Large intestine (tissue), 3 donors: Measurements from ENCODE around the gene ACSF3. TPM values are rescaled to one million over a fixed set of nuclear protein-coding genes. Genes with fewer than 3 reads are reported as not detected.

Source experiments
- DNase-seq, 2 donors: peaks; one replicate each; pipeline versions ENCODE4 v3.0.0 to v3.0.0-alpha.2; 2013
- H3K27ac ChIP-seq: one replicate; pipeline ENCODE4 v1.5.1; 2013; ENCODE audit warnings: low read length
- H3K27me3 ChIP-seq: 2 replicates; pipeline ENCODE4 v1.6.1; 2013; ENCODE audit warnings: low read length; ENCODE audit not compliant: control insufficient read depth, insufficient read depth
- H3K36me3 ChIP-seq: 2 replicates; pipeline ENCODE4 v1.6.1; 2013; ENCODE audit warnings: low read length; ENCODE audit not compliant: control insufficient read depth, insufficient read depth
- H3K4me1 ChIP-seq: one replicate; pipeline ENCODE4 v1.6.1; 2013; ENCODE audit warnings: low read length; ENCODE audit not compliant: control insufficient read depth, insufficient read depth
- H3K4me3 ChIP-seq: one replicate; pipeline ENCODE4 v1.5.1; 2013; ENCODE audit warnings: low read length
- H3K9me3 ChIP-seq: one replicate; pipeline ENCODE4 v1.6.1; 2013; ENCODE audit warnings: mild to moderate bottlenecking, low read depth, low read length, moderate library complexity; ENCODE audit not compliant: control insufficient read depth
- WGBS: methylation state at CpG from one replicate; pipeline ENCODE4 v1.1.5; 2013; ENCODE audit warnings: low lambda C conversion rate; ENCODE audit not compliant: insufficient coverage; 5-methylcytosine and 5-hydroxymethylcytosine counted together
- polyA plus RNA-seq: library from polyadenylated mRNA; unstranded; fragments of 120-200 nt; gene quantifications from one replicate; pipeline ENCODE4 v1.2.1, GENCODE V29; 2013

Gene ACSF3
- polyA plus RNA-seq, 1 donor, result 30.8 TPM

- H3K36me3 ChIP-seq, result peaks cover 6% of the 10 kb centered on the region
- no CpG with 5 or more reads among the region's 21 CpGs for WGBS
- no peak for DNase-seq
- H3K4me1 ChIP-seq, result peaks cover 39% of the 10 kb centered on the region
- no peak overlapping the region for H3K4me3 ChIP-seq
- peaks cover 25% of the 10 kb centered on the region for H3K27me3 ChIP-seq
- H3K9me3 ChIP-seq, result no peaks in the 10 kb centered on the region
- H3K27ac ChIP-seq, result no peak overlapping the region
Measured at GRCh38 chr16:89095491-89095951, 1.9 kb downstream of the ACSF3 start.

- H3K27ac ChIP-seq, result no peak overlapping the region
- no CpG with 5 or more reads among the region's 20 CpGs for WGBS
- H3K27me3 ChIP-seq, result peaks cover 19% of the 10 kb centered on the region
- H3K4me1 ChIP-seq, result peaks cover 45% of the 10 kb centered on the region
- H3K4me3 ChIP-seq, result no peak overlapping the region
- no peaks in the 10 kb centered on the region for H3K9me3 ChIP-seq
- DNase-seq, result no peak
- peaks cover 13% of the 10 kb centered on the region for H3K36me3 ChIP-seq
Measured at GRCh38 chr16:89096042-89096717, 2.5 kb downstream of the ACSF3 start.

- no peak for DNase-seq
- peaks cover 12% of the 10 kb centered on the region for H3K27me3 ChIP-seq
- H3K4me1 ChIP-seq, result peaks cover 52% of the 10 kb centered on the region
- H3K27ac ChIP-seq, result no peak overlapping the region
- no peaks in the 10 kb centered on the region for H3K9me3 ChIP-seq
- no CpG with 5 or more reads among the region's 24 CpGs for WGBS
- H3K36me3 ChIP-seq, result peaks cover 20% of the 10 kb centered on the region
- no peak overlapping the region for H3K4me3 ChIP-seq
Measured at GRCh38 chr16:89096768-89097391, 3.2 kb downstream of the ACSF3 start.

GRCh38 chr16:89097392-89097772 is 3.7 kb downstream of the ACSF3 start:
- Histone ChIP-seq H3K4me1 (peaks cover 57% of the 10 kb centered on the region), H3K4me3 (no peak overlapping the region), H3K9me3 (no peaks in the 10 kb centered on the region), H3K36me3 (peaks cover 25% of the 10 kb centered on the region), H3K27me3 (peaks cover 7% of the 10 kb centered on the region), H3K27ac (no peak overlapping the region)
- DNase-seq, result no peak
- WGBS, result no CpG with 5 or more reads among the region's 14 CpGs

GRCh38 chr16:89098767-89099430 is 5.2 kb downstream of the ACSF3 start:
- Histone ChIP-seq H3K9me3 (no peaks in the 10 kb centered on the region), H3K27me3 (no peaks in the 10 kb centered on the region), H3K4me1 (peaks cover 70% of the 10 kb centered on the region), H3K4me3 (no peak overlapping the region), H3K27ac (peak overlapping the region; percentile 47), H3K36me3 (peaks cover 33% of the 10 kb centered on the region)
- DNase-seq, result no peak
- WGBS, result no CpG with 5 or more reads among the region's 26 CpGs

GRCh38 chr16:89099905-89100304 is 6.3 kb downstream of the ACSF3 start:
- H3K36me3 ChIP-seq, result peaks cover 43% of the 10 kb centered on the region
- H3K9me3 ChIP-seq, result no peaks in the 10 kb centered on the region
- DNase-seq, result peak; percentile 75 to 84
- WGBS, result no CpG with 5 or more reads among the region's 11 CpGs
- no peaks in the 10 kb centered on the region for H3K27me3 ChIP-seq
- peak overlapping the region; percentile 49 for H3K27ac ChIP-seq
- peaks cover 68% of the 10 kb centered on the region for H3K4me1 ChIP-seq
- H3K4me3 ChIP-seq, result no peak overlapping the region

GRCh38 chr16:89100601-89101302 is 7.1 kb downstream of the ACSF3 start:
- H3K27me3 ChIP-seq, result no peaks in the 10 kb centered on the region
- peaks cover 50% of the 10 kb centered on the region for H3K36me3 ChIP-seq
- peaks cover 66% of the 10 kb centered on the region for H3K4me1 ChIP-seq
- no peak overlapping the region for H3K27ac ChIP-seq
- no peak for DNase-seq
- H3K9me3 ChIP-seq, result no peaks in the 10 kb centered on the region
- no peak overlapping the region for H3K4me3 ChIP-seq
- no CpG with 5 or more reads among the region's 42 CpGs for WGBS

GRCh38 chr16:89101303-89102040 is 7.8 kb downstream of the ACSF3 start:
- H3K9me3 ChIP-seq, result no peaks in the 10 kb centered on the region
- H3K4me3 ChIP-seq, result no peak overlapping the region
- H3K27me3 ChIP-seq, result no peaks in the 10 kb centered on the region
- DNase-seq, result no peak
- H3K36me3 ChIP-seq, result peaks cover 51% of the 10 kb centered on the region
- H3K4me1 ChIP-seq, result peaks cover 66% of the 10 kb centered on the region
- WGBS, result no CpG with 5 or more reads among the region's 37 CpGs
- peak overlapping the region; percentile 82 for H3K27ac ChIP-seq

- peak overlapping the region; percentile 82 for H3K27ac ChIP-seq
- no peaks in the 10 kb centered on the region for H3K9me3 ChIP-seq
- WGBS, result no CpG with 5 or more reads among the region's 14 CpGs
- no peak overlapping the region for H3K4me3 ChIP-seq
- H3K4me1 ChIP-seq, result peaks cover 66% of the 10 kb centered on the region
- peak in 1 of 2 donors; percentile 12 for DNase-seq
- no peaks in the 10 kb centered on the region for H3K27me3 ChIP-seq
- peaks cover 54% of the 10 kb centered on the region for H3K36me3 ChIP-seq
Measured at GRCh38 chr16:89102041-89102471, 8.4 kb downstream of the ACSF3 start.
